Measurements from ENCODE around the gene BASP1.

The BASP1 gene

DNA sequence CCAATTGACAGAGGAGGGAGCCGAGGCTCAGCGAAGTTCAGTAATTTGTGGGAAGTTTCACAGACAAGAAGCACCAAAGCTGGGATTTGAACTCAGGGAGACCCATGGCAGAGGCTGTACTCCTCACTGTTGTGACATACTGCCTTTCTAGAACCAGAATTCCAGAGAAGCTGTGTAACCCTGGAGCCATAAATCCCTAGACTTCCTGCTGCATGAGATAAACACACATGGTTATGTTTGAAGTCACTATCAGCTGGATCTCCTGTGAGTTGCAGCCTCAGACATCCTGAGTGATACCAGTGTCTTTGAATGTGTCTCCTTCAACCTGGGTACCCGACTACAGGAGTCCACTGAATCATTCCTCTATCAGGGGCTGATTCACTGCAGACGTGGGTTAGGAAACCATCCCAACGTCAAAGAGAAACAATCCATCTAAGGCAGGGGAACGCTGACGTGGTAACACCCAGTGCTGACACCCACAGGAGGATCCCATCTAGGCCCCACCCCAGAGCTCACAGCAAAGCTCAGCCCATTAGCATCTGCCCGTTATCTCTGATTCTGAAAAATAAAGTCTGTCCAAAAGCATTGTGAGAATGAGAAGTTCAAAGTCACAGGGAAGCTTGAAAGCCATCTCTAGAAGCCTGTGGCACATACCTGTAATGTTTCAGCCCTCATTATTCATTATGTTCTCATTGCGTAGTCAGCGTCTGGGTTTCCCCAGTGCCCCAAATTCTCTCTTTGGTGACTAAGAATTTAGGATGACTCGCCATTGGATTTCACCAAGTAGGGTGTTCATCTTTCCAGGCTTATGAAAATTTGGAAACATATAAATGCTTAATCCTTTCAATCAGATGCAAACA, 36.3 kb upstream of the BASP1 start:
- TF ChIP-seq, protein P1, sequence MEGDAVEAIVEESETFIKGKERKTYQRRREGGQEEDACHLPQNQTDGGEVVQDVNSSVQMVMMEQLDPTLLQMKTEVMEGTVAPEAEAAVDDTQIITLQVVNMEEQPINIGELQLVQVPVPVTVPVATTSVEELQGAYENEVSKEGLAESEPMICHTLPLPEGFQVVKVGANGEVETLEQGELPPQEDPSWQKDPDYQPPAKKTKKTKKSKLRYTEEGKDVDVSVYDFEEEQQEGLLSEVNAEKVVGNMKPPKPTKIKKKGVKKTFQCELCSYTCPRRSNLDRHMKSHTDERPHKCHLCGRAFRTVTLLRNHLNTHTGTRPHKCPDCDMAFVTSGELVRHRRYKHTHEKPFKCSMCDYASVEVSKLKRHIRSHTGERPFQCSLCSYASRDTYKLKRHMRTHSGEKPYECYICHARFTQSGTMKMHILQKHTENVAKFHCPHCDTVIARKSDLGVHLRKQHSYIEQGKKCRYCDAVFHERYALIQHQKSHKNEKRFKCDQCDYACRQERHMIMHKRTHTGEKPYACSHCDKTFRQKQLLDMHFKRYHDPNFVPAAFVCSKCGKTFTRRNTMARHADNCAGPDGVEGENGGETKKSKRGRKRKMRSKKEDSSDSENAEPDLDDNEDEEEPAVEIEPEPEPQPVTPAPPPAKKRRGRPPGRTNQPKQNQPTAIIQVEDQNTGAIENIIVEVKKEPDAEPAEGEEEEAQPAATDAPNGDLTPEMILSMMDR (IDR thresholded peaks at IDR 0.05; ENCODE audit: extremely low read depth, missing control alignments): no peak
- no peak for DNase-seq (ENCODE audit: low spot score)

DNA sequence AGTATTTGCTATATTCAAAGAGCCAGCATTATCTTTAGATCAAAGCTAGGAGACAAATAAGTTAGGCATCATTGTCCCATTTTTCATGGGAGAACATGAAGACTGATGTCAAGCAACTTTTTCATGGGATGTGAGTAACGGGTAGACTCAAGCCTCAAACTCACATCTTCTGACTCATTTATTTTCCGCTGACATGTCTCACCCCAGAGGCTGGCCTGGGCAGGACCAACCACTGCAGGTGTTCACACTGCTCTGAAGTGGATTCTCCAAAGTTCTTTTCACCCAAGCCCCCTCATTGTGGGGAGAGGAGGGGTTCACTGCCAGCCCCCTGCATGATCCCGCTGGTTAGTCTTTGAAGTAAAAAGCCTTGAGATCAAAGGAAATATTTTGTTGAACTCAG, 34.9 kb upstream of the BASP1 start:
- TF ChIP-seq, protein P1 (IDR thresholded peaks at IDR 0.05; ENCODE audit: extremely low read depth, missing control alignments): no peak
- DNase-seq (ENCODE audit: low spot score): no peak

DNA sequence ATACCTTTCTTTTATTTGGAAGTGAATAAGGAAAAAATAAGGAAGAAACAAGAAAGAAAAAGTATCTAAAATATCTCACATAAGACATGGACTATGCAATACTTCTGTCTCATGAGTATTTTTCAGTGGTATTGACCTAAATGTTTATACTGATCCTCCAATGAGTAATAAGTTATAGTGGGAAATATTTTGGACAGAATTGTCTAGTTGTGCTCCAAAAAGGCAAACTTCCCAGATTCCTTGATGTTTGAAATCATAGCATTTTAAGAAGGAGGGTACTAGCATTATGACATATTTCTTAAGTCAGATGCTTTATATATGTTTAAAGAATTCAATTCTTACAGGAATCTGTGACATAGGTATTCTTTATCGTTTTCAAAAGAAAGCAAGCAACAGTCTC, 34.5 kb upstream of the BASP1 start:
- TF ChIP-seq, protein P1 (IDR thresholded peaks at IDR 0.05; ENCODE audit: extremely low read depth, missing control alignments): no peak
- no peak for DNase-seq (ENCODE audit: low spot score)

DNA sequence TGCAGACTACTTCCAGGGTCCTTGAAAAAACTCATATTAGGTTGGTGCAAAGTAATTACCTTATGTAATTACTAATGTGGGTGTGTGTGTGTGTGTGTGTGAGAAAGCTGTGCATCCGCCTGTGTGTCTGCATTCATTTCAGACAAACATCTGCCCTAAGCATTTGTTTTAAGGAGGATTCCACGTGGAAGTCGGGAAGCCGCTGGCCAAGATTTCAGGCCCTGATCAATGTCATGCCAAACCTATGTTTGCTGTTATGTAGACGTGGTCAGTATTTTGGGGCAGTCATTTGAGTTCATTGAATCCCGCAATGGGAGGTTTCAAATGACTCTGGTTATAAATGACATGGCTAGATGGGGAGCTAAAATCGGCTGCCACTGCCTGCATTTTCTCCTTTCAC, 33.6 kb upstream of the BASP1 start:
- TF ChIP-seq, protein P1 (IDR thresholded peaks at IDR 0.05; ENCODE audit: extremely low read depth, missing control alignments): no peak
- no peak for DNase-seq (ENCODE audit: low spot score)

DNA sequence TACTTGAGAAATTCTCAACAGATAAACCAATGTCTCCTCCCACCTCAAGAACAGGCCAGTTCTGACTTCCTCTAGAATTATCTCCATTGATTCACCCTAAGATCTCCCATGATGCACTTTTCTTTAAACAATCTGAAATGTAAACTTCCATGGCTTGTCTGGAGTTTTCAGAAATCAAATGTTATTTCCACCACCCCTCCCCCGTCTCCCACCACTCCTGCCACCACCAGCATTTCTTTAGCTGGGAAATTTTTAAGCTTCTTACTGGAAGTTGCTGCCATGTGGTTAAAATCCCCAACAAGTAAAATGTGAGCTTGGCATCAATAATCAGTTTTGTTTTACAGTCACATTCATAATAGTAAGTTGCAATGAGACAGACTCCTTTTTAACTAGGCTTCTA, 32.8 kb upstream of the BASP1 start:
- no peak for DNase-seq (ENCODE audit: low spot score)
- TF ChIP-seq, protein P1 (IDR thresholded peaks at IDR 0.05; ENCODE audit: extremely low read depth, missing control alignments): no peak

DNA sequence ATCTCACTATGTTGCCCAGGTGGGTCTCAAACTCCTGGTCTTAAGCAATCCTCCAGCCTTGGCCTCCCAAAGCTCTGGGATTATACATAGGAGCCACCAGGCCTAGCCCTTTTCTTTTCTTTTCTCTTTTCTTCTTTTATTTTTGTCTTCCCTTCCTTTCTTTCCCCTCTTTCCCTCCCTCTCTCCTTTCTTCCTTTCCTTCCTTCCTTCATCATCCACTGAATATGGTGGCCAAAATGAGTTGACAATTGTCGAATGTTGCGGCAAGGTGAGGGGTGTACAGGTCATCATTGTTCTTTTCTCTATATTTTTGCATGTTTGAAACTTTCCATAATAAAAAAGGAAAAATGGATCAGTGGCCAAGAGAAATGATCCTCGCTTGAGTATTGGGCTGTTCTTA, 32.1 kb upstream of the BASP1 start:
- TF ChIP-seq, protein P1 (IDR thresholded peaks at IDR 0.05; ENCODE audit: extremely low read depth, missing control alignments): no peak
- DNase-seq (ENCODE audit: low spot score): no peak

DNA sequence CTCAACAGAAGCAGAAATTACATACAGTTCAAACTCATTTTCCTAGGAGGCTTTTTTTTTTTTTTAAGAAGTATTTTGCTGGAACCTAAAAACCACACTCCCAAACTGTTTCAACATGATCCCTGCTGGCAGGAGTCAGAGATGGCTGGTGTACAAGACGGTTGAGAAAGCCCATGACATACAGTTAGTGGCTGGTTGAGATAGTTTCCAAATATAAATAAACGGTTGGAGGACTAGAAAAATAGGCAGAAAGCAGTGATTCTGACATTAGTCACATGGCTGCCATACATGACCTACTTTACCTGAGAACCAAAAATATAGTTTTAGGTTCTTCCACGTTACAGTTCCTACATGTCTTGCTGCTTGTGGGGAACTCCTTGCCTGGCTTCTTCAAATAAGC, 31.7 kb upstream of the BASP1 start:
- TF ChIP-seq, protein P1 (IDR thresholded peaks at IDR 0.05; ENCODE audit: extremely low read depth, missing control alignments): no peak
- DNase-seq (ENCODE audit: low spot score): no peak
